ENCODE data around the gene APOA4. TPM values are rescaled to one million over a fixed set of nuclear protein-coding genes. Genes with fewer than 3 reads are reported as not detected.
A peak's percentile ranks its signal among the peaks of the same experiment; 100 is the strongest.

The APOA4 gene
- total RNA-seq, 4 donors from 2014 or later, result 2.6 to 3.5 TPM; not detected in 2

DNA sequence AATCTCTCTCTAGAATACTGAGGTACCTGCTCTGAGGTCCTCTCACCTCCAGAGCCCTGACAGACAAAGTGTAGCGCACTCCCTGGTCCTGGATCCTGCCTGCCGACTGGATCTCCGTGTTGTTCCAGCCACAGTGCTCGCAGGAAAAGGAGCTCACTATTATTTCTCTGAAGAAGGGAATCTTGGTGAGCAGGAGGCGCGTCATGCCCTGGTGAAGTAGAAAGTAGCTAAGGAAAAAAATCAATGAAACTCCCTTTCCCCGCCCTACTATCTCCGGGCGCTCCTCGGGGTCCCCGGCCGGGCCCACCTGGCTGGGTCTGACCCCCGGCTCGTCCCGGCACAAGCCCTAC, 35.7 kb downstream of the APOA4 start:
- intact Hi-C loops (cut with DNase I; ENCODE audit: low total_unique reads), result loop anchor here (2.0 to 5.0 kb wide), 2 partner anchors 15 to 540 kb away; partner anchors contain the start of genes BUD13 and CEP164
- no peak for DNase-seq
- Histone ChIP-seq H3K27me3 (no peaks in the 10 kb centered on the region), H3K36me3 (peaks cover 5 to 46% of the 10 kb centered on the region in 2 donors), H3K4me3 (peak overlapping the region; percentile 78 to 98 (median 96)), H3K9me3 (no peaks in the 10 kb centered on the region), H3K4me1 (peaks cover 17 to 18% of the 10 kb centered on the region in 2 donors), H3K27ac (peak overlapping the region; percentile 83 to 89 (median 88))
- ATAC-seq, result no peak
- in situ Hi-C loops (cut with MboI; ENCODE audit: low sequenced_read_pairs in 4 of 4), result loop anchor here in 2 of 4 donors (10.0 kb wide), 2 partner anchors 317 to 437 kb away; no protein-coding TSS in a partner anchor
- TF ChIP-seq, protein P1, sequence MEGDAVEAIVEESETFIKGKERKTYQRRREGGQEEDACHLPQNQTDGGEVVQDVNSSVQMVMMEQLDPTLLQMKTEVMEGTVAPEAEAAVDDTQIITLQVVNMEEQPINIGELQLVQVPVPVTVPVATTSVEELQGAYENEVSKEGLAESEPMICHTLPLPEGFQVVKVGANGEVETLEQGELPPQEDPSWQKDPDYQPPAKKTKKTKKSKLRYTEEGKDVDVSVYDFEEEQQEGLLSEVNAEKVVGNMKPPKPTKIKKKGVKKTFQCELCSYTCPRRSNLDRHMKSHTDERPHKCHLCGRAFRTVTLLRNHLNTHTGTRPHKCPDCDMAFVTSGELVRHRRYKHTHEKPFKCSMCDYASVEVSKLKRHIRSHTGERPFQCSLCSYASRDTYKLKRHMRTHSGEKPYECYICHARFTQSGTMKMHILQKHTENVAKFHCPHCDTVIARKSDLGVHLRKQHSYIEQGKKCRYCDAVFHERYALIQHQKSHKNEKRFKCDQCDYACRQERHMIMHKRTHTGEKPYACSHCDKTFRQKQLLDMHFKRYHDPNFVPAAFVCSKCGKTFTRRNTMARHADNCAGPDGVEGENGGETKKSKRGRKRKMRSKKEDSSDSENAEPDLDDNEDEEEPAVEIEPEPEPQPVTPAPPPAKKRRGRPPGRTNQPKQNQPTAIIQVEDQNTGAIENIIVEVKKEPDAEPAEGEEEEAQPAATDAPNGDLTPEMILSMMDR (IDR thresholded peaks at IDR 0.05 in 4 of 5, conservative IDR thresholded peaks at IDR 0.05 in 1 of 5), result no peak
- no peak for TF ChIP-seq POLR2A (IDR thresholded peaks at IDR 0.05)

DNA sequence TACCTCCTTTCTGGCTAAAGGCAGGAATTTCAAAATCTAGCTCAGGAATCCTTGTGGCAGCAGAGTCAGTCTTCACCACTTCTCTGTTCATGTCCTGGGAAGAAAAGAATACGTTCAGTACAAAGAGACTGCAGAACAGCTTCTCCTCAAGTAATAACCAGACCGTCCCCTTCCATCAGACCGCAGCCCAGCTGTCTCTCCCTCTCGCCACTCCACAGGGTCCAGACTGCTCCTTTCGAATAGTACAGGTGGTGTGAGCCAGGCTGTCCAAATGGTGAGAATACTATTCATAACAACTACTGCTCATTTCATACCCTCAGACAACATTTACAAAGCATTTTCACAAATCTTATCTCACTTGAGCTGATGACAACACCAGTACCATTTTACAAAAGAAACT, 36.1 kb downstream of the APOA4 start:
- Histone ChIP-seq H3K27ac (peak overlapping the region in 3 of 4 donors; percentile 87 to 89 (median 88)), H3K4me3 (peak overlapping the region; percentile 78 to 98 (median 96)), H3K36me3 (peaks cover 5 to 50% of the 10 kb centered on the region in 2 donors), H3K4me1 (peaks cover 17 to 18% of the 10 kb centered on the region in 2 donors), H3K9me3 (no peaks in the 10 kb centered on the region), H3K27me3 (no peaks in the 10 kb centered on the region)
- ATAC-seq (no peak), DNase-seq (no peak)
- intact Hi-C loops (cut with DNase I; ENCODE audit: low total_unique reads) (loop anchor here (2.0 to 5.0 kb wide), 2 partner anchors 14 to 540 kb away; partner anchors contain the start of genes BUD13 and CEP164), in situ Hi-C loops (cut with MboI; ENCODE audit: low sequenced_read_pairs in 4 of 4) (loop anchor here in 2 of 4 donors (10.0 kb wide), 2 partner anchors 318 to 438 kb away; no protein-coding TSS in a partner anchor)
- TF ChIP-seq, protein P1 (IDR thresholded peaks at IDR 0.05 in 4 of 5, conservative IDR thresholded peaks at IDR 0.05 in 1 of 5), result no peak
- TF ChIP-seq POLR2A (IDR thresholded peaks at IDR 0.05), result no peak

DNA sequence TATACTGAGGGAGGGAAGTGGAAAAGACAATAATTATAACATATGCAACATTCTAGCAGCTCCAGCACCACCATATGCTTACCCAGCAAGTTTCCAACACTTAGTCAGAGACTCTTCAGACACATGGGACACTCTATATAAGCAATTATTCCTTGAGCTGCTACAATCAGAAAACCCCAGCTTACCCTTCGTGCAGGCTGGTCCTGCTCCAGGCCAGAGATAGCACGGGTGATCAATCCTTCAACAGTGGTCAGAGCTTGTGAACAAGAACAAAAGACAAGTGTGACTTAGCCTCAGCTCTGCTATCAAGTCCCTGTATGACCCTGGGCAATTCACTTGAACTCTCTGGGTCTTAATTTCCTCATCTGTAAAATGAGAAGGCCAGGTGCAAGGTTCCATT, 36.8 kb downstream of the APOA4 start:
- H3K36me3 ChIP-seq, result peaks cover 5 to 56% of the 10 kb centered on the region in 2 donors

DNA sequence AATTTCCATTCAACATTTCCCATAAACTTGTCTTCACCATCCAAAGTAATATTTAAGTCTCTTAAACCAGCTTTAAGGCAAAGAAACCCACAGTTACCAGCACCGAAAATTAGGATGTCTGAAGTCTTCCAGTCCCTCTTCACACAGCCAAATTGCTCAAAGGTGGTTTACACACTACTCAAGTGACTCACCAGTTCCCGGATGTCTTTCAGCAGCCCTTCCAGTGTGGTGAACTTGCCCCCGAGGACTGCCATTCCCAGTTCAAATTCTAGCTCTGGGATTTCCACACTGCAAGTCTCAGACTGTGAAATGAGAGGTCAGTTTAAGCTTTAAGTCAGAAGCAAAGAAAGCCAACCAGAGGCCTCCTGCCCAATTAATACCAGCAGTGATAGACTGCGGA, 40.4 kb downstream of the APOA4 start:
- H3K27me3 ChIP-seq, result no peaks in the 10 kb centered on the region
- peaks cover 9 to 11% of the 10 kb centered on the region in 2 donors for H3K4me1 ChIP-seq
- no peak for DNase-seq
- no peak for ATAC-seq
- H3K36me3 ChIP-seq, result peaks cover 8 to 90% of the 10 kb centered on the region in 2 donors
- intact Hi-C loops (cut with DNase I; ENCODE audit: low total_unique reads) (no loop called here), in situ Hi-C loops (cut with MboI; ENCODE audit: low sequenced_read_pairs in 4 of 4) (loop anchor here in 2 of 4 donors (10.0 kb wide), 2 partner anchors 322 to 442 kb away; no protein-coding TSS in a partner anchor)
- TF ChIP-seq POLR2A (IDR thresholded peaks at IDR 0.05), result no peak
- TF ChIP-seq, protein P1 (IDR thresholded peaks at IDR 0.05 in 4 of 5, conservative IDR thresholded peaks at IDR 0.05 in 1 of 5), result no peak
- no peak overlapping the region for H3K27ac ChIP-seq
- no peak overlapping the region for H3K4me3 ChIP-seq
- H3K9me3 ChIP-seq, result no peaks in the 10 kb centered on the region

More for the DNA sequence above, 36.8 kb downstream of the APOA4 start:
- Histone ChIP-seq H3K27ac (no peak overlapping the region), H3K4me1 (peaks cover 13 to 15% of the 10 kb centered on the region in 2 donors), H3K4me3 (no peak overlapping the region), H3K27me3 (no peaks in the 10 kb centered on the region), H3K9me3 (no peaks in the 10 kb centered on the region)
- ATAC-seq (no peak), DNase-seq (no peak)
- TF ChIP-seq POLR2A (IDR thresholded peaks at IDR 0.05), result no peak
- TF ChIP-seq, protein P1 (IDR thresholded peaks at IDR 0.05 in 4 of 5, conservative IDR thresholded peaks at IDR 0.05 in 1 of 5), result no peak
- in situ Hi-C loops (cut with MboI; ENCODE audit: low sequenced_read_pairs in 4 of 4) (loop anchor here in 2 of 4 donors (10.0 kb wide), 2 partner anchors 318 to 438 kb away; no protein-coding TSS in a partner anchor), intact Hi-C loops (cut with DNase I; ENCODE audit: low total_unique reads) (loop anchor here (2.0 to 5.0 kb wide), 2 partner anchors 14 to 541 kb away; partner anchors contain the start of genes BUD13 and CEP164)
